Mononuclear cell (primary cell): ENCODE data around the gene ST6GALNAC1. TPM values are rescaled to one million over a fixed set of nuclear protein-coding genes. Genes with fewer than 3 reads are reported as not detected.
"Not testable (repeated sequence)": the region's sequence is repeated elsewhere in the genome, so short reads cannot be mapped to it uniquely, and the experiment has no call there.

Source experiments
- H3K27me3 ChIP-seq: 2 replicates; pipeline ENCODE4 v1.6.0; 2011; ENCODE audit warnings: low read length, control low read depth; ENCODE audit not compliant: insufficient read depth
- H3K4me1 ChIP-seq: 2 replicates; pipeline ENCODE4 v1.5.1; 2011; ENCODE audit warnings: mild to moderate bottlenecking, low read length, control low read depth; ENCODE audit not compliant: insufficient read depth
- H3K4me3 ChIP-seq: 2 replicates; pipeline ENCODE4 v1.5.1; 2011; ENCODE audit warnings: mild to moderate bottlenecking, low read length, moderate library complexity
- H3K9me3 ChIP-seq: 2 replicates; pipeline ENCODE4 v1.5.1; 2011; ENCODE audit warnings: low read depth, mild to moderate bottlenecking, control low read depth, low read length
- total RNA-seq: library from RNA; depleted of rRNA; stranded (reverse); fragments of >200 nt; gene quantifications from one replicate; pipeline ENCODE4 v1.2.3, GENCODE V29; 2012

ST6GALNAC1 gene
- total RNA-seq, 1 donor = 4.0 TPM

DNA sequence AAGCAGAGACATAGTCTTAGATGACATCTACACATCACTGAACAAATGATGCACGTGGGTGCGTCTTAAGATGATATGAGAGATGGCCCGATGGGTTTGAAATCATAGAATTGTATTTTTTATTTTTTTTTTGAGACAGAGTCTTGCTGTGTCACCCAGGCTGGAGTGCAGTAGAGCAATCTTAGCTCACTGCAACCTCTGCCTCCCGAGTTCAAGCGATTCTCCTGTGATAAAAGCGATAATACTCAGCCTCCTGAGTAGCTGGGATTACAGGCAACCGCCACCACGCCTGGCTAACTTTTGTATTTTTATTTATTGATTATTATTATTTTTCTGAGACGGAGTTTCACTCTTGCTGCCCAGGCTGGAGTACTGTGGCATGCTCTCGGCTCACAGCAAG, 5.3 kb downstream of the ST6GALNAC1 start:
- H3K4me3 ChIP-seq = no peak overlapping the region

DNA sequence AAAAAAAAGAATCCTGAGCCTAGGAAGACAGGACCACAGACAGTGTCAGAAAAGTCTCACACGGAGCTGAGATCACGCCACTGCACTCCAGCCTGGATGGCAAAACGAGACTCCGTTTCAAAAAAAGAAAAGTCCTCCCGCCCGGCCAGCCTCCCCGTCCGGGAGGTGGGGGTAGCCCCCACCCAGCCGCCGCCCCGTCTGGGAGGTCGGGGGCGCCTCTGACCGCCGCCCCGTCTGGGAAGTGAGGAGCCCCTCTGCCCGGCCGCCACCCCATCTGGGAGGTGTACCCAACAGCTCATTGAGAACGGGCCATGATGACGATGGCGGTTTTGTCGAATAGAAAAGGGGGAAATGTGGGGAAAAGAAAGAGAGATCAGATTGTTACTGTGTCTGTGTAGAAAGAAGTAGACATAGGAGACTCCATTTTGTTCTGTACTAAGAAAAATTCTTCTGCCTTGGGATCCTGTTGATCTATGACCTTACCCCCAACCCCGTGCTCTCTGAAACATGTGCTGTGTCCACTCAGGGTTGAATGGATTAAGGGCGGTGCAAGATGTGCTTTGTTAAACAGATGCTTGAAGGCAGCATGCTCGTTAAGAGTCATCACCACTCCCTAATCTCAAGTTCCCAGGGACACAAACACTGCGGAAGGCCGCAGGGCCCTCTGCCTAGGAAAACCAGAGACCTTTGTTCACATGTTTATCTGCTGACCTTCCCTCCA, 6.9 kb downstream of the ST6GALNAC1 start:
- not testable (repeated sequence) for H3K9me3 ChIP-seq, H3K4me1 ChIP-seq, H3K27me3 ChIP-seq, H3K4me3 ChIP-seq

More for the DNA sequence above, 5.3 kb downstream of the ST6GALNAC1 start:
- no peaks in the 10 kb centered on the region for H3K9me3 ChIP-seq
- no peaks in the 10 kb centered on the region for H3K27me3 ChIP-seq
- peaks cover 4% of the 10 kb centered on the region for H3K4me1 ChIP-seq

DNA sequence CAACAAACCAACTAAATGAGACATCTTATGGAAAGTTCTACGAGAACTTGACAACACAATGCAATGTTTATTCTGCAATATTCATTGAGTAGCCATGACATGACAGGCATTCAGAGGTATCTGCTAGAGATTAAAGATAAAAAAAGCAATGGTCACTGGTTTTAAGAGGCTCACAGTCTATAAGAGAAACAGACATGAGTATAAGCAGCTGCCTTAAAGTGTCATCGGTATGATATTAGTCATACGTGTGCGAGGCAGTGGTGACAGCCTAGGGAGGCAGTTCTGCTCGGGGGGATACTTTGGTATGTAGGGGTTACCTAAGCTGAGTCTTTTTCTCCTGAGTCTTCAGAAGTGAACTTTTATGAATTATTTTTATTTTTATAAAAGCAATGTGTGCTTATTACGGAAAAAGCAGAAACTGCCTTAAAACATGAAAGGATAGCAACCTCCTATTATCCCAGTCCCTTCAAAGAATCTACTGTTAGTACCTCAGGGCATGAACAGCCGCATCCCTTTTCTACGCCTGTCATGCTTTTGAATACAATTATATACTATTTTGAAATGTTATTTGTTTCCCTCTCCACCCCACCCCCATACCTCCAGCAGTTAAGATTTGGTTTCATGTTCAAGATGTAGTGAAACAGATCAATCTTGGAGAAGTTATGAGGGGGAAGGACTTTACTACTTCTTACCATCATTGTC, 7.7 kb downstream of the ST6GALNAC1 start:
- Histone ChIP-seq H3K27me3 (no peaks in the 10 kb centered on the region), H3K9me3 (no peaks in the 10 kb centered on the region), H3K4me1 (no peaks in the 10 kb centered on the region), H3K4me3 (no peak overlapping the region)

- no peak overlapping the region for H3K4me3 ChIP-seq
- no peaks in the 10 kb centered on the region for H3K4me1 ChIP-seq
- no peaks in the 10 kb centered on the region for H3K27me3 ChIP-seq
- H3K9me3 ChIP-seq = no peaks in the 10 kb centered on the region
These were observed 8.5 kb downstream of the ST6GALNAC1 start for GRCh38 chr17:76635039-76635438.

- Histone ChIP-seq H3K4me3 (no peak overlapping the region), H3K27me3 (no peaks in the 10 kb centered on the region), H3K9me3 (no peaks in the 10 kb centered on the region), H3K4me1 (no peaks in the 10 kb centered on the region)
These were observed 9.8 kb downstream of the ST6GALNAC1 start for GRCh38 chr17:76633628-76634328.

GRCh38 chr17:76631821-76632565, 11.6 kb downstream of the ST6GALNAC1 start:
- Histone ChIP-seq H3K9me3 (no peaks in the 10 kb centered on the region), H3K27me3 (no peaks in the 10 kb centered on the region), H3K4me1 (no peaks in the 10 kb centered on the region), H3K4me3 (no peak overlapping the region)

- Histone ChIP-seq H3K4me3 (no peak overlapping the region), H3K4me1 (no peaks in the 10 kb centered on the region), H3K9me3 (no peaks in the 10 kb centered on the region), H3K27me3 (no peaks in the 10 kb centered on the region)
These were observed 13.4 kb downstream of the ST6GALNAC1 start for GRCh38 chr17:76630151-76630550.

GRCh38 chr17:76627510-76627909, 16.0 kb downstream of the ST6GALNAC1 start:
- no peaks in the 10 kb centered on the region for H3K4me1 ChIP-seq
- H3K27me3 ChIP-seq = no peaks in the 10 kb centered on the region
- H3K9me3 ChIP-seq = no peaks in the 10 kb centered on the region
- H3K4me3 ChIP-seq = no peak overlapping the region

- Histone ChIP-seq H3K4me1 (no peaks in the 10 kb centered on the region), H3K9me3 (no peaks in the 10 kb centered on the region), H3K27me3 (no peaks in the 10 kb centered on the region), H3K4me3 (no peak overlapping the region)
These were observed 17.1 kb downstream of the ST6GALNAC1 start for GRCh38 chr17:76626442-76626841.

- H3K27me3 ChIP-seq = no peaks in the 10 kb centered on the region
- no peaks in the 10 kb centered on the region for H3K4me1 ChIP-seq
- no peak overlapping the region for H3K4me3 ChIP-seq
- H3K9me3 ChIP-seq = no peaks in the 10 kb centered on the region
These were observed 18.1 kb downstream of the ST6GALNAC1 start for GRCh38 chr17:76625496-76625895.

DNA sequence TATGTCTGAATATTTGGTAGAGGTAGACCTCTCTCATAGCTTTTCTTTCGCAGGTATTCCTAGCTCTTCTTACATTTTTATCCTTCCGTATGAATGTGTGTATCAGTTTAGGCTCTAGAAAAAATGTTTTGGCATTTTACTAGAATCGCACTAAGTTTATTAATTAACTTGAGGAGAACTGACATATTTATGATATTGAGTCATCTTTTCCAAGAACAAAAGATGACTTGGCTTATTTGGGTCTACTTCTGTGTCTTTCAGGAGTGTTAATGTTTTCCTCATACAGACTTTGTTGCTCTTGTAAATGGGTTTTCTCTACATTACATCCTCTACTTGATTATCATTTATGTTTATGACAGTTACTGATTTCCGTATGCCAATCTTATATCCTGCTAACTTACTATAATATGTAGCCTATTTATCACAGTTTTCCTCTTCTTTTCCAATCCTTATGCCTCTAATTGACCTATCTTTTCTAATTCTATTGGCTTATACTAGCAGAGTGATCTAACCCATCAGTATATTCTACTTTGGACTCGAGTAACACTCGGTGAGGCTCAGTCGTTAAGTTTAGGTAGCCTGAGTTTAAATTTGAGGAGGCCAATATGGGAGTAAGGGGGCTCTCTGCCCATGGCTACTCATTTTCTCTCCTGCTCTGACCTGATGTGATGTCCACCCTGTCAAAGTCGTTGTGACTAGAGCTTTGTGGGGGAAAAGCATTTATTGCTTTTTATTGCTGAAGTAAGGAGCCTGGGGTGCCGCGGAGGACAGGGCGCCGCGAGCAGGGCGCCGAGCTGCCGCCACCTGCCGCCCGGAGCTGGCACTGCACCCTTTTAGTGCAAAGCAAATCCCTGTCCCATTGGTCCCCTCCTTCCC, 20.0 kb downstream of the ST6GALNAC1 start:
- no peaks in the 10 kb centered on the region for H3K4me1 ChIP-seq
- H3K4me3 ChIP-seq = no peak overlapping the region
- no peaks in the 10 kb centered on the region for H3K9me3 ChIP-seq
- H3K27me3 ChIP-seq = no peaks in the 10 kb centered on the region

GRCh38 chr17:76617838-76618237, 25.7 kb downstream of the ST6GALNAC1 start:
- H3K4me3 ChIP-seq = no peak overlapping the region
- no peaks in the 10 kb centered on the region for H3K9me3 ChIP-seq
- H3K4me1 ChIP-seq = no peaks in the 10 kb centered on the region
- H3K27me3 ChIP-seq = no peaks in the 10 kb centered on the region

DNA sequence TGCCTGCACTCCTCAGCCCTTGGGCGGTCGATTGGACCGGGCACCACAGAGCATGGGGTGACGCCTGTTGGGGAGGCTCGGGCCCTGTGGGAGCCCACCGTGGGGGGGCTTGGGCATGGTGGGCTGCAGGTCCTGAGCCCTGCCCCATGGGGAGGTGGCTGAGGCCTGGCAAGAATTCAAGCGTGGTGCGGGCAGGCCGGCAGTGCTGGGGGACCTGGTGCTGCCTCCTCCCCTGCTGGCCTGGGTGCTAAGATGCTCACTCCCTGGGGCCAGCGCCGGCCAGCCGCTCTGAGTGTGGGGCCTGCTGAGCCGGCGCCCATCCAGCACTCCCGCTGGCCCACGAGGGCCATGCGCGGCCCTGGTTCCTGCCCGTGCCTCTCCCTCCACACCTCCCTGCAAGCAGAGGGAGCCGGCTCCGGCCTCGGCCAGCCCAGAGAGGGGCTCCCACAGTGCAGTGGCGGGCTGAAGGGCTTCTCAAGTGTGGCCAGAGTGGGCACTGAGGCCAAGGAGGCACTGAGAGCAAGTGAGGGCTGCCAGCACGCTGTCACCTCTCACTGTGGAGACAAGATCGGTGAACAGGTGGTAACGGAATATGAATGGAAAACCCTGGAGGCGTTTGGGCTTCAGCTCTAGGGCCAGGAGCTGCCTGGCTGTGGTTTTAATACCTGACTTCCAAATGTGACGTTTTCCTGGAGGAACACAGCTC, 28.5 kb downstream of the ST6GALNAC1 start:
- H3K9me3 ChIP-seq = no peaks in the 10 kb centered on the region
- H3K4me3 ChIP-seq = no peak overlapping the region
- H3K27me3 ChIP-seq = no peaks in the 10 kb centered on the region
- H3K4me1 ChIP-seq = no peaks in the 10 kb centered on the region
